ENCODE results near the gene APAF1. TPM values are rescaled to one million over a fixed set of nuclear protein-coding genes. Genes with fewer than 3 reads are reported as not detected.

APAF1 gene
- total and polyA plus RNA-seq, 10 of the 15 experiments (the other 5 are each of a cell fraction or from before 2014, with no cell fraction given): 4.2 to 19.1 (median 14.2) TPM

DNA sequence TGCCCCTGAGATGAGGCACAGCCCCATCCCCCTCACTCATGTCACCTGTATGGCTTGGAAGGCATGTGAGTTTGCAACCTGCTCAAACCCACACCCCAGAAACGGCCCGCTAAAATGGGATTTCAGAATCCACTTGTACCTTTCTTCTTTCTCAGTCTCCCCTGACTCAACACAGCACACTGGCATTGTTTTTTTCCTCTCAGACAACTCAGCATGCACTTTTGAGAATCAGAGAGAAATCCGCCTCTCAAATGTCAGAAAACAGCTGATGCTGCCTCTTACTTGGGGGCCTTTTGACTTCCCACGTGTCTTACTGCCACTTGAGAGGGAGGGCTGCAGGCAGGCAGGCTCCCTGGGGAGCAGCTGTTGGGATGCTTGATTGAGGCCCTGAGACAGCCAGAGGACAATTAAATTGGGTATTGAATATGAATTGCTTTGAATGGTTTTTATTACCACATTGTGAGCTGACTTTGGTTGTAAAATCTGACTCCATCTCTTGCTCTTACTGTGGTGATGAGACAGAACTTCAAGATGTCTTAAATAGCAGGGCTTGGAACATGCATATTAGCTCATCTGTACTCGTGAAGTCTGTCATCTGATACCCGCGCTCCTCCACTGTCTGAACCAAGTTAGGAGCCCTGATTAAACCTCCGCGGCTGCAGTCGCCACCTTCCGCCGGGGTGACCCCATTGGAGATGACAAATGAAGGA, 96.6 kb downstream of the APAF1 start:
- ChIA-PET CTCF (interaction anchor here (0.6 to 6.0 kb wide), 14 partner anchors 10 to 557 kb away, joined by 3 to 36 read pairs (median 4); no protein-coding TSS in a partner anchor), SMC1A (ENCODE audit: uncharacterized antibody, unreplicated experiment) (interaction anchor here (0.8 to 5.6 kb wide), 8 partner anchors 11 to 256 kb away, joined by 3 to 29 read pairs (median 4); no protein-coding TSS in a partner anchor), POLR2A (interaction anchor here (0.7 kb wide), 1 partner anchor 228 kb away, joined by 4 read pairs; no protein-coding TSS in a partner anchor), RAD21 (ENCODE audit: unreplicated experiment) (interaction anchor here (0.6 to 1.4 kb wide), 3 partner anchors 11 to 257 kb away, joined by 3 read pairs; no protein-coding TSS in a partner anchor)
- intact Hi-C loops (cut with micrococcal nuclease; ENCODE audit: unreplicated experiment) (no loop called here), in situ Hi-C loops (cut with MboI) (no loop called here)
- Histone ChIP-seq H2AFZ (ENCODE audit: control insufficient read depth, low read depth, low read length) (no peak overlapping the region), H3K27ac (ENCODE audit: control insufficient read depth, insufficient read depth) (no peak overlapping the region), H3K36me3 (ENCODE audit: control insufficient read depth in 2 of 2, insufficient read depth in 2 of 2, low read length in 1 of 2) (no peaks in the 10 kb centered on the region), H3K4me3 (no peak overlapping the region), H3K4me1 (ENCODE audit: control insufficient read depth, insufficient read depth, low read length) (peaks cover 4% of the 10 kb centered on the region; the same call in 1 of the 2 replicates), H3K9ac (ENCODE audit: control insufficient read depth, insufficient read depth, low read length) (no peak overlapping the region), H3K4me2 (ENCODE audit: control insufficient read depth, insufficient read depth) (no peak overlapping the region), H3K27me3 (replicated peaks in 1 of 2; ENCODE audit: control insufficient read depth in 2 of 2, insufficient read depth in 2 of 2, low read length in 1 of 2) (peaks cover 3 to 7% of the 10 kb centered on the region in 2 experiments; a peak in 3 of 4 replicates), H3K79me2 (ENCODE audit: control insufficient read depth, insufficient read depth, low read length) (no peaks in the 10 kb centered on the region), H3K9me3 (replicated peaks; ENCODE audit: control insufficient read depth, insufficient read depth, low read length) (no peaks in the 10 kb centered on the region), H4K20me1 (ENCODE audit: control insufficient read depth, insufficient read depth) (no peaks in the 10 kb centered on the region)
- ATAC-seq (no peak), FAIRE-seq (no peak), DNase-seq (ENCODE audit: low read depth, low spot score) (no peak)
- 24% methylated on average over 12 of the region's 12 CpGs for WGBS (ENCODE audit: insufficient coverage, insufficient replicate concordance, low lambda C conversion rate, missing lambda C conversion rate)
- no TSS peak for BruUV-seq (replicated peaks)
- TF ChIP-seq CBX3 (IDR thresholded peaks at IDR 0.05; ENCODE audit: borderline replicate concordance, low read depth) (no peak), GABPA (IDR thresholded peaks at IDR 0.05; ENCODE audit: low read depth) (no peak), ZNF217 (IDR thresholded peaks at IDR 0.05) (no peak), NFYA (IDR thresholded peaks at IDR 0.05; ENCODE audit: borderline replicate concordance, low read depth, low read length) (no peak), RFX5 (IDR thresholded peaks at IDR 0.05; ENCODE audit: low read depth, low read length) (no peak), NR2C1 (IDR thresholded peaks at IDR 0.05) (no peak), PML (IDR thresholded peaks at IDR 0.05; ENCODE audit: low read length) (no peak), RCOR1 (conservative IDR thresholded peaks at IDR 0.05; ENCODE audit: low read depth, low read length) (no peak), CBFB (IDR thresholded peaks at IDR 0.05; ENCODE audit: low read depth) (no peak)
- TF ChIP-seq, protein P1, sequence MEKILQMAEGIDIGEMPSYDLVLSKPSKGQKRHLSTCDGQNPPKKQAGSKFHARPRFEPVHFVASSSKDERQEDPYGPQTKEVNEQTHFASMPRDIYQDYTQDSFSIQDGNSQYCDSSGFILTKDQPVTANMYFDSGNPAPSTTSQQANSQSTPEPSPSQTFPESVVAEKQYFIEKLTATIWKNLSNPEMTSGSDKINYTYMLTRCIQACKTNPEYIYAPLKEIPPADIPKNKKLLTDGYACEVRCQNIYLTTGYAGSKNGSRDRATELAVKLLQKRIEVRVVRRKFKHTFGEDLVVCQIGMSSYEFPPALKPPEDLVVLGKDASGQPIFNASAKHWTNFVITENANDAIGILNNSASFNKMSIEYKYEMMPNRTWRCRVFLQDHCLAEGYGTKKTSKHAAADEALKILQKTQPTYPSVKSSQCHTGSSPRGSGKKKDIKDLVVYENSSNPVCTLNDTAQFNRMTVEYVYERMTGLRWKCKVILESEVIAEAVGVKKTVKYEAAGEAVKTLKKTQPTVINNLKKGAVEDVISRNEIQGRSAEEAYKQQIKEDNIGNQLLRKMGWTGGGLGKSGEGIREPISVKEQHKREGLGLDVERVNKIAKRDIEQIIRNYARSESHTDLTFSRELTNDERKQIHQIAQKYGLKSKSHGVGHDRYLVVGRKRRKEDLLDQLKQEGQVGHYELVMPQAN (conservative IDR thresholded peaks at IDR 0.05): no peak
- TF ChIP-seq, protein P2, sequence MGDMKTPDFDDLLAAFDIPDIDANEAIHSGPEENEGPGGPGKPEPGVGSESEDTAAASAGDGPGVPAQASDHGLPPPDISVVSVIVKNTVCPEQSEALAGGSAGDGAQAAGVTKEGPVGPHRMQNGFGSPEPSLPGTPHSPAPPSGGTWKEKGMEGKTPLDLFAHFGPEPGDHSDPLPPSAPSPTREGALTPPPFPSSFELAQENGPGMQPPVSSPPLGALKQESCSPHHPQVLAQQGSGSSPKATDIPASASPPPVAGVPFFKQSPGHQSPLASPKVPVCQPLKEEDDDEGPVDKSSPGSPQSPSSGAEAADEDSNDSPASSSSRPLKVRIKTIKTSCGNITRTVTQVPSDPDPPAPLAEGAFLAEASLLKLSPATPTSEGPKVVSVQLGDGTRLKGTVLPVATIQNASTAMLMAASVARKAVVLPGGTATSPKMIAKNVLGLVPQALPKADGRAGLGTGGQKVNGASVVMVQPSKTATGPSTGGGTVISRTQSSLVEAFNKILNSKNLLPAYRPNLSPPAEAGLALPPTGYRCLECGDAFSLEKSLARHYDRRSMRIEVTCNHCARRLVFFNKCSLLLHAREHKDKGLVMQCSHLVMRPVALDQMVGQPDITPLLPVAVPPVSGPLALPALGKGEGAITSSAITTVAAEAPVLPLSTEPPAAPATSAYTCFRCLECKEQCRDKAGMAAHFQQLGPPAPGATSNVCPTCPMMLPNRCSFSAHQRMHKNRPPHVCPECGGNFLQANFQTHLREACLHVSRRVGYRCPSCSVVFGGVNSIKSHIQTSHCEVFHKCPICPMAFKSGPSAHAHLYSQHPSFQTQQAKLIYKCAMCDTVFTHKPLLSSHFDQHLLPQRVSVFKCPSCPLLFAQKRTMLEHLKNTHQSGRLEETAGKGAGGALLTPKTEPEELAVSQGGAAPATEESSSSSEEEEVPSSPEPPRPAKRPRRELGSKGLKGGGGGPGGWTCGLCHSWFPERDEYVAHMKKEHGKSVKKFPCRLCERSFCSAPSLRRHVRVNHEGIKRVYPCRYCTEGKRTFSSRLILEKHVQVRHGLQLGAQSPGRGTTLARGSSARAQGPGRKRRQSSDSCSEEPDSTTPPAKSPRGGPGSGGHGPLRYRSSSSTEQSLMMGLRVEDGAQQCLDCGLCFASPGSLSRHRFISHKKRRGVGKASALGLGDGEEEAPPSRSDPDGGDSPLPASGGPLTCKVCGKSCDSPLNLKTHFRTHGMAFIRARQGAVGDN (IDR thresholded peaks at IDR 0.05): no peak
- TF ChIP-seq, protein P3, sequence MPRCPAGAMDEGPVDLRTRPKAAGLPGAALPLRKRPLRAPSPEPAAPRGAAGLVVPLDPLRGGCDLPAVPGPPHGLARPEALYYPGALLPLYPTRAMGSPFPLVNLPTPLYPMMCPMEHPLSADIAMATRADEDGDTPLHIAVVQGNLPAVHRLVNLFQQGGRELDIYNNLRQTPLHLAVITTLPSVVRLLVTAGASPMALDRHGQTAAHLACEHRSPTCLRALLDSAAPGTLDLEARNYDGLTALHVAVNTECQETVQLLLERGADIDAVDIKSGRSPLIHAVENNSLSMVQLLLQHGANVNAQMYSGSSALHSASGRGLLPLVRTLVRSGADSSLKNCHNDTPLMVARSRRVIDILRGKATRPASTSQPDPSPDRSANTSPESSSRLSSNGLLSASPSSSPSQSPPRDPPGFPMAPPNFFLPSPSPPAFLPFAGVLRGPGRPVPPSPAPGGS (IDR thresholded peaks at IDR 0.05; ENCODE audit: borderline replicate concordance, insufficient read depth, low read depth, low read length, poor library complexity, severe bottlenecking): no peak
- TF ChIP-seq, protein P4, sequence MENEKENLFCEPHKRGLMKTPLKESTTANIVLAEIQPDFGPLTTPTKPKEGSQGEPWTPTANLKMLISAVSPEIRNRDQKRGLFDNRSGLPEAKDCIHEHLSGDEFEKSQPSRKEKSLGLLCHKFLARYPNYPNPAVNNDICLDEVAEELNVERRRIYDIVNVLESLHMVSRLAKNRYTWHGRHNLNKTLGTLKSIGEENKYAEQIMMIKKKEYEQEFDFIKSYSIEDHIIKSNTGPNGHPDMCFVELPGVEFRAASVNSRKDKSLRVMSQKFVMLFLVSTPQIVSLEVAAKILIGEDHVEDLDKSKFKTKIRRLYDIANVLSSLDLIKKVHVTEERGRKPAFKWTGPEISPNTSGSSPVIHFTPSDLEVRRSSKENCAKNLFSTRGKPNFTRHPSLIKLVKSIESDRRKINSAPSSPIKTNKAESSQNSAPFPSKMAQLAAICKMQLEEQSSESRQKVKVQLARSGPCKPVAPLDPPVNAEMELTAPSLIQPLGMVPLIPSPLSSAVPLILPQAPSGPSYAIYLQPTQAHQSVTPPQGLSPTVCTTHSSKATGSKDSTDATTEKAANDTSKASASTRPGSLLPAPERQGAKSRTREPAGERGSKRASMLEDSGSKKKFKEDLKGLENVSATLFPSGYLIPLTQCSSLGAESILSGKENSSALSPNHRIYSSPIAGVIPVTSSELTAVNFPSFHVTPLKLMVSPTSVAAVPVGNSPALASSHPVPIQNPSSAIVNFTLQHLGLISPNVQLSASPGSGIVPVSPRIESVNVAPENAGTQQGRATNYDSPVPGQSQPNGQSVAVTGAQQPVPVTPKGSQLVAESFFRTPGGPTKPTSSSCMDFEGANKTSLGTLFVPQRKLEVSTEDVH (IDR thresholded peaks at IDR 0.05; ENCODE audit: low read depth, partially characterized antibody): no peak
